NB4 (cell line): ENCODE results near the gene KIF21A.

Experiments used
- DNase-seq: peaks from one replicate; pipeline ENCODE4 v3.0.0; 2010; ENCODE audit warnings: low read depth
- H3K4me3 ChIP-seq: one replicate; pipeline ENCODE4 v1.5.1; 2011; ENCODE audit warnings: mild to moderate bottlenecking, low read depth, low read length, moderate library complexity
- CTCF ChIP-seq: IDR thresholded peaks from one replicate; pipeline ENCODE4 v1.5.1; 2012; ENCODE audit warnings: low read depth, low read length
- MAX ChIP-seq: IDR thresholded peaks from 2 replicates; pipeline ENCODE4 v1.6.1; 2011; ENCODE audit warnings: low read depth, low read length
- MYC ChIP-seq: IDR thresholded peaks from 2 replicates; pipeline ENCODE4 v1.6.1; 2011; ENCODE audit warnings: low read depth, low read length
- POLR2A ChIP-seq: IDR thresholded peaks from 2 replicates; pipeline ENCODE4 v1.6.1; 2011; ENCODE audit warnings: mild to moderate bottlenecking; ENCODE audit not compliant: insufficient read length; ENCODE audit errors: extremely low read depth

KIF21A gene

GRCh38 chr12:39451977-39452376 lies 9.1 kb upstream of the KIF21A start:
- no peak for DNase-seq
- H3K4me3 ChIP-seq: no peak overlapping the region
- TF ChIP-seq CTCF (no peak), MAX (no peak), POLR2A (no peak)

GRCh38 chr12:39448038-39448437 lies 5.1 kb upstream of the KIF21A start:
- no peak overlapping the region for H3K4me3 ChIP-seq
- DNase-seq: no peak
- TF ChIP-seq POLR2A (no peak), MAX (no peak), CTCF (no peak), MYC (no peak)

- DNase-seq: no peak
- no peak for TF ChIP-seq CTCF
- no peak for TF ChIP-seq MAX
- TF ChIP-seq POLR2A: no peak
- no peak for TF ChIP-seq MYC
- no peak overlapping the region for H3K4me3 ChIP-seq
These were observed 949 bp upstream of the KIF21A start for GRCh38 chr12:39443929-39444209.

GRCh38 chr12:39442831-39443080 lies 164 bp downstream of the KIF21A start:
- DNase-seq: no peak
- H3K4me3 ChIP-seq: peak overlapping the region; percentile 25
- TF ChIP-seq POLR2A (no peak), MYC (no peak), CTCF (no peak), MAX (no peak)

- peak overlapping the region; percentile 25 for H3K4me3 ChIP-seq
- peak; percentile 39 for DNase-seq
- TF ChIP-seq MYC (no peak), MAX (no peak), POLR2A (no peak), CTCF (no peak)
These were observed 723 bp downstream of the KIF21A start for GRCh38 chr12:39441963-39442830.
